ENCODE measurements around the gene SRSF6. TPM values are rescaled to one million over a fixed set of nuclear protein-coding genes. Genes with fewer than 3 reads are reported as not detected.

Gene SRSF6
- total RNA-seq, 1 experiment from 2014 or later = 159 TPM

DNA sequence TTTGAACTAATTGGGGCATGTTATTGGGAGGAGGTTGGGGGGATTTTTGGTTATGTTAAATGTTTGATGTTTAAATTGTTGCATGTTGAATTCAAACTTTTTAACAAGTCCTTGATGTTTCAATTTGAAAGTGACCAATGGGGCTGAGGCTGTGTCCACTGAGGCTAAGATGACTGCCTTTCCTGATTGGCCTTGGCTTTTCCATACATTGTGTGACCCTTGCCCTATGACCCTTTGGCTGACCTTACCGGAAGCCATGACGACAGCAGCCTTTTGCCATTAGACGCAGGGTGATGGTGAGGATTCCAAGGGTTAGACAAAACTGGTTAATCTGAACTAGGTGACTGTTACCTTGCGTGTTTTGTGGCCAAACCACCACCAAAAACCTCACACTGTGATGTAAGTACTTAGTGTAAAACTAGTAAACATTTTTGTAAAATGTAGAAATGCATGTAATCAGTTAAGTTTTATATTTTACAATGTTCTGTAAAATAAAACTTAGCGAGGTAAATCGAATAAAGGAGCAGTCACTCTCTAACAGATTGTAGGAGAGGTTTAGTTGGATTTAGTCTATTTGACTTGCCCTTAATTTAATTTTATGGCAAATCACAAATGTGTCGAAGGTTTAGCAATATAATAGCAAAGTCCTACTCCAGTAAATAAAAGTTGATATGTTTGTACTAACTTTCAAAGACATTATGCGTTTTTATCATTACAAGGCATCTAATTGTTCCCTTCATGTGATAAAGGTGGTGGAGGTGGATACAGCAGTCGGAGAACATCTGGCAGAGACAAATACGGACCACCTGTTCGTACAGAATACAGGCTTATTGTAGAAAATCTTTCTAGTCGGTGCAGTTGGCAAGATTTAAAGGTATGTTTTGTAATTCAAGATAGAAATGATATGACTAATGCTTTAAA lies 1.6 kb downstream of the SRSF6 start:
- CTCF ChIA-PET = interaction anchor here (0.7 kb wide), 1 partner anchor 15 kb away, joined by 3 read pairs; no protein-coding TSS in a partner anchor
- H3K36me3 ChIP-seq (ENCODE audit: control insufficient read depth, insufficient read depth, low read length) = peaks cover 55% of the 10 kb centered on the region
- BruUV-seq (replicated peaks) = TSS peak; percentile 77
- H3K27me3 ChIP-seq (ENCODE audit: control insufficient read depth, insufficient read depth, low read length) = no peaks in the 10 kb centered on the region
- no peak for TF ChIP-seq TCF7L2 (IDR thresholded peaks at IDR 0.05; ENCODE audit: low read depth, low read length)
- TF ChIP-seq CTCF (IDR thresholded peaks at IDR 0.05) = no peak
- TF ChIP-seq POLR2AphosphoS5 (IDR thresholded peaks at IDR 0.05; ENCODE audit: low read depth, low read length) = 0 out of 2 replicates have a peak, but pooled peaks have one; percentile 12
- TF ChIP-seq, protein P1, sequence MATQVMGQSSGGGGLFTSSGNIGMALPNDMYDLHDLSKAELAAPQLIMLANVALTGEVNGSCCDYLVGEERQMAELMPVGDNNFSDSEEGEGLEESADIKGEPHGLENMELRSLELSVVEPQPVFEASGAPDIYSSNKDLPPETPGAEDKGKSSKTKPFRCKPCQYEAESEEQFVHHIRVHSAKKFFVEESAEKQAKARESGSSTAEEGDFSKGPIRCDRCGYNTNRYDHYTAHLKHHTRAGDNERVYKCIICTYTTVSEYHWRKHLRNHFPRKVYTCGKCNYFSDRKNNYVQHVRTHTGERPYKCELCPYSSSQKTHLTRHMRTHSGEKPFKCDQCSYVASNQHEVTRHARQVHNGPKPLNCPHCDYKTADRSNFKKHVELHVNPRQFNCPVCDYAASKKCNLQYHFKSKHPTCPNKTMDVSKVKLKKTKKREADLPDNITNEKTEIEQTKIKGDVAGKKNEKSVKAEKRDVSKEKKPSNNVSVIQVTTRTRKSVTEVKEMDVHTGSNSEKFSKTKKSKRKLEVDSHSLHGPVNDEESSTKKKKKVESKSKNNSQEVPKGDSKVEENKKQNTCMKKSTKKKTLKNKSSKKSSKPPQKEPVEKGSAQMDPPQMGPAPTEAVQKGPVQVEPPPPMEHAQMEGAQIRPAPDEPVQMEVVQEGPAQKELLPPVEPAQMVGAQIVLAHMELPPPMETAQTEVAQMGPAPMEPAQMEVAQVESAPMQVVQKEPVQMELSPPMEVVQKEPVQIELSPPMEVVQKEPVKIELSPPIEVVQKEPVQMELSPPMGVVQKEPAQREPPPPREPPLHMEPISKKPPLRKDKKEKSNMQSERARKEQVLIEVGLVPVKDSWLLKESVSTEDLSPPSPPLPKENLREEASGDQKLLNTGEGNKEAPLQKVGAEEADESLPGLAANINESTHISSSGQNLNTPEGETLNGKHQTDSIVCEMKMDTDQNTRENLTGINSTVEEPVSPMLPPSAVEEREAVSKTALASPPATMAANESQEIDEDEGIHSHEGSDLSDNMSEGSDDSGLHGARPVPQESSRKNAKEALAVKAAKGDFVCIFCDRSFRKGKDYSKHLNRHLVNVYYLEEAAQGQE (IDR thresholded peaks at IDR 0.05; ENCODE audit: insufficient read depth in 1 of 2, low read depth in 2 of 2, low read length in 1 of 2) = no peak
- no peak for ATAC-seq
- H3K4me1 ChIP-seq (ENCODE audit: control insufficient read depth, insufficient read depth, low read length) = peaks cover 13% of the 10 kb centered on the region; the same call in 1 of the 2 replicates
- no peaks in the 10 kb centered on the region for H3K9me3 ChIP-seq (ENCODE audit: control insufficient read depth, insufficient read depth, low read depth, low read length)
- intact Hi-C loops (cut with micrococcal nuclease; ENCODE audit: unreplicated experiment) = no loop called here
- H3K27ac ChIP-seq (ENCODE audit: low read length) = peak overlapping the region; percentile 75
- H3K4me3 ChIP-seq (ENCODE audit: low read depth in 2 of 2, low read length in 2 of 2) = peak overlapping the region; percentile 82 to 87
- in situ Hi-C loops (cut with HindIII; ENCODE audit: low pct_unique_long_range_greater_than_20kb, low sequenced_read_pairs) = no loop called here
- DNase-seq (ENCODE audit: low read depth, low spot score) = no peak
- POLR2A ChIA-PET = no interaction called here

- H3K4me1 ChIP-seq (ENCODE audit: control insufficient read depth, insufficient read depth, low read length) = peaks cover 13% of the 10 kb centered on the region; the same call in 1 of the 2 replicates
- intact Hi-C loops (cut with micrococcal nuclease; ENCODE audit: unreplicated experiment) = no loop called here
- H3K9me3 ChIP-seq (ENCODE audit: control insufficient read depth, insufficient read depth, low read depth, low read length) = no peaks in the 10 kb centered on the region
- no peak overlapping the region for H3K27ac ChIP-seq (ENCODE audit: low read length)
- CTCF ChIA-PET = no interaction called here
- no TSS peak for BruUV-seq (replicated peaks)
- TF ChIP-seq, protein P1 (IDR thresholded peaks at IDR 0.05; ENCODE audit: insufficient read depth in 1 of 2, low read depth in 2 of 2, low read length in 1 of 2) = no peak
- no peak for TF ChIP-seq POLR2AphosphoS5 (IDR thresholded peaks at IDR 0.05; ENCODE audit: low read depth, low read length)
- H3K27me3 ChIP-seq (ENCODE audit: control insufficient read depth, insufficient read depth, low read length) = no peaks in the 10 kb centered on the region
- peaks cover 58% of the 10 kb centered on the region for H3K36me3 ChIP-seq (ENCODE audit: control insufficient read depth, insufficient read depth, low read length)
- ATAC-seq (no peak), DNase-seq (ENCODE audit: low read depth, low spot score) (no peak)
- in situ Hi-C loops (cut with HindIII; ENCODE audit: low pct_unique_long_range_greater_than_20kb, low sequenced_read_pairs) = no loop called here
- no peak overlapping the region for H3K4me3 ChIP-seq (ENCODE audit: low read depth in 2 of 2, low read length in 2 of 2)
- POLR2A ChIA-PET = interaction anchor here (0.7 kb wide), 1 partner anchor 620 kb away, joined by 9 read pairs; no protein-coding TSS in a partner anchor
These were observed 2.6 kb downstream of the SRSF6 start for GRCh38 chr20:43460172-43460829.

Measured in Panc1 (cell line).